Astrocyte of the cerebellum (primary cell): Measurements from ENCODE around the gene TNFRSF11A.

Experiments
- DNase-seq: peaks from one replicate; pipeline ENCODE4 v3.0.0-alpha.2; 2011; ENCODE audit warnings: low read depth
- H3K4me3 ChIP-seq: 2 replicates; pipeline ENCODE4 v1.5.1; 2011; ENCODE audit warnings: mild to moderate bottlenecking, low read depth, low read length, moderate library complexity
- CTCF ChIP-seq: IDR thresholded peaks from 2 replicates; pipeline ENCODE4 v1.5.1; 2012; ENCODE audit warnings: low read length, low read depth, moderate library complexity, mild to moderate bottlenecking; ENCODE audit errors: missing control alignments
- in situ Hi-C: cut with HindIII; loops from 2 replicates; pipeline ENCODE4 v1.10.0; 2017; ENCODE audit warnings: low sequenced_read_pairs

The TNFRSF11A gene

DNA sequence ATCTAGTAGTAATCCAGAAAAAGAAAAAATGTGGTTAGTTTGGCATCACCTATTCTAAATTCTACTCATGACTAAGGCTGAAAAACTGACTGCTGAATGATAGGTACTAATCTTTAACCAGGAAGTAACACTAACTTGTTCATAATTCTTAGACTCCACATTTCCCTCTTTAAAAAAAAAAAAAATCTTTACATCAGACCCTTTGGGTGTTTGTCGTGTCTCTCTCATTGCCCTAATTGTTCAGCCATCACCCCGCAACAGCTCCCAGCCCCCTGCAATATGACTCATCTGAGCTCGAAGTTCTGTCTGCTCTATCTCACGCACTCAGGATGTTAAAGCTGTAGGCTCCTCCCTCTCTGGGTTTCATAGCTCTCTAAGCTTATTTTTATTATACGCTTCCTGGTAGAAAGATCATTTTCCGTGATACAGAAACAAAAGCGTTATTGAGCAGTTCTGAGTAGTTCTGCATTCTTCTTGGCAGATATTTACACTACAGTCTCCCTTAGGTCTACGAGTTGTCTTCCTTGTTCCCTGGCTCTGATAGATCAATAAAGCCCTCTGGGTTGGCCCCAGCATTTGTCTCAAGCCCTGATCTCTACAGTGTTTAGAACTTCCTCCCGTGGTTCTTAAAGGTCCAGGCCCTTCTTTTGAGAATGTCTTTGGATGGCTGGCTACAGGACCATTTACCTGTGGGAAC is 95.6 kb downstream of the TNFRSF11A start:
- no peak for DNase-seq

DNA sequence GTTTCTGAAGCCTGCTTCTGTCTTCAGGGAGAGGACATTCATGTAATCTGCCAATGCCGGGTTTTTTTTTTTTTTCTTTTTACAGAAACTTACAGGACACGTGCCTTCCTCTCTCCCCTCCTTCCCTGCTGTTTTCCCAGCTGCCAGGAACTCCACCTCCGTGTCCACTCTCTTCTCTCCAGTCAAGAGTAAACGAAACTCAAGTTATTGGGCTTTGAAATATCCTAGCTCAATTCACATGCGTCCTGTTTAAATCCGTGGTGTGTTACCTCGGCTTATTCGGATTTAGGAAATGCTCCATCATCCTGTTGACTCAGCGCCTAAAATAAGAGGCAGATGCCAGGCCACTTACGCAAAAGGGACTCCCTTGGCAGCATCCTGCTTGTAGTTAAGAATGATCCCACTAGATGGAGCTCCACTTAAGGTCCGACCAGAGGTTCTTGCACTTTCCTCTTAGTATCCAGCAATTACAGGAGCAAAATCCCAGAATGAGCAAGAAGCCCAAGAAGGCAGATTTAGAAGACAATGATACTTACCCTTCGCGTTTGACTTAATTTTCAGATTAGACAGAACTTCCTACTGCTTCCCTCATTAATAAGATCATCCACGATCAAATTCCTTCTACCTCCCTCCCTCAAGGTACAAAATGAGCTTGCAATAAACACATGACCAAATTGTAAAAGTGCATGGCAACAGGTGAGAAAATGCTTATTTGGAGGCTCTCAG is 100.5 kb downstream of the TNFRSF11A start:
- DNase-seq = peak; percentile 94
- in situ Hi-C loops = no loop called here
- H3K4me3 ChIP-seq = peak overlapping the region; percentile 31
- peak; percentile 79 for TF ChIP-seq CTCF

More for the DNA sequence above, 95.6 kb downstream of the TNFRSF11A start:
- TF ChIP-seq CTCF = no peak
- H3K4me3 ChIP-seq = no peak overlapping the region
- in situ Hi-C loops = no loop called here

- no peak overlapping the region for H3K4me3 ChIP-seq
- DNase-seq = no peak
- no peak for TF ChIP-seq CTCF
- in situ Hi-C loops = no loop called here
Measured at GRCh38 chr18:62426191-62426488, 101.0 kb downstream of the TNFRSF11A start.

DNA sequence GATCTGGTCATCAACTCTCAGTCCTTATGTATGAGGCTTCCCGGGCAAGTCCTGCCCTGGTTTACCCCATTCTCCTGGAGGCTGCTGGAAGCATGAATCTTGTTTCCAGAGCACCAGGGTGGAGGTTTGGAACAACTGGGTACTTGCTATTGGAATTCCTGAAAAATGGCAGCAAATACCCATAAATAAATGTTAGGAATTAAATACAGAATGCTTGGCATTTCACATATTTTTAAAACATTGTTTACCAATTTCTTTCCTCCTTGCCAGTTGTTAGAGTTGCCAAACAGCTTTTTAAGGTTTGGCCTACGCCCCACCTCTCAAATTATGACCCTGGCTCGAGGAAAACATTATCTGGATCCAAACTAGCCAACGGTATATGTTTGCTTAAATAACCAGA is 107.1 kb downstream of the TNFRSF11A start:
- no peak overlapping the region for H3K4me3 ChIP-seq
- TF ChIP-seq CTCF = no peak
- no peak for DNase-seq
- in situ Hi-C loops = no loop called here

DNA sequence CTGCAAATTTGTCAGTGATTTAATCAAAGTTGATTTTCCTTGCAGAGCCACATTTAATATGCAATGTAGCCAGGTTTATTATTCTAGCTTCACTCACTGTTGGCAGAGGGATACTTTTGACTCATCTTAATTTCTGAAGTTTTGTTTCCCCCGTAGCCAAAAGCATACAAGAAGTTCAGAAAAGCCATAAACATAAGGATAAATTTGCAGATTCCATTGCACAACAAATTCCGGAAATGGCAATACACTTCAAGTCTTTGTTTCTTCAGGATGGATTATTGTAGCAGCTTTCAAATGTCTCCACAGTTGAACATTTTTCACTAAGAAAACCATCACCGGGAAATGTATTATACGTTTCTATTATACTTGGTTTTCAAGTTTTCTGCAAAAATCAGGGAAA is 109.7 kb downstream of the TNFRSF11A start:
- TF ChIP-seq CTCF = no peak
- in situ Hi-C loops = no loop called here
- DNase-seq = no peak
- H3K4me3 ChIP-seq = no peak overlapping the region

DNA sequence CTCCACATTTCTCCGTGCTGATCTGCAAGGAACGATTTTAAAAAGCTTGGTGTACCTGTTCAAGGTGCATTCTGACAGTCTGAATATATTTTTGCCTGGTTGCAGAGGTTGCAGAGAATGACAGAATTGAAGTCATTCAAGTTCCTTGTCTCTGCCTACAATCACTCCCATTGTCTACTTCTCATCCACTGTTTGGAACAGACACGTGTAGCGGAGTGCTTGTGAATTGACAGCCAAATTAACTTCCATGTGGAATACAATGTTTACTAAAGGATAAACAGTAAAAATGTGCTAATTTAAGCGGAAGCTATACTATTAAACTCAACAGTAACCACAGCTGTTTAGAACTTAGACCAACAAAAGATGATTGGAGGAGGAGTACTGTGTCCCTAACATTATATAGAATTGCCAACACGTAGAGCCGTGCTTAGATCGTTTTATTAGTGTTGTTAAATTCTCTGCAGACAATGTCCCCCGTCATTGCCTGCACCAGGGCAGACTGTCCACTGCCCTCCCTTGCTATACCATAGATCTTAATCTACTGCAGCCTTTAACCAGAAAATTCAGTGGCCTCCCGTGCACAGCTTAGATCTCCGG is 110.4 kb downstream of the TNFRSF11A start:
- DNase-seq = no peak
- TF ChIP-seq CTCF = no peak
- in situ Hi-C loops = no loop called here
- no peak overlapping the region for H3K4me3 ChIP-seq
